HEK293 (cell line): ENCODE results near the gene RBBP8.

ENCODE experiments used
- CTCF ChIA-PET: fragments of 350-600 bp; formaldehyde crosslinking; extraction: SDS; loops from one replicate; lab custom pipeline; 2021; ENCODE audit warnings: antibody characterized with exemption; lab: Yijun Ruan, JAX
- POLR2A ChIA-PET: fragments of 300-600 bp; formaldehyde crosslinking; extraction: SDS; loops from one replicate; lab custom pipeline; 2020; ENCODE audit warnings: antibody characterized with exemption, inconsistent platforms; lab: Yijun Ruan, JAX
- H3K27ac ChIP-seq: fragments of 200-500 bp; sonication (Bioruptor generic); 2 replicates; pipeline ENCODE4 v1.5.1; 2014; ENCODE audit warnings: low read depth, low read length, control low read depth, inconsistent platforms; ENCODE audit errors: extremely low read depth
- H3K36me3 ChIP-seq, 2 experiments: fragments of 200-500 bp in 1 of 2; sonication (Bioruptor generic) in 1 of 2; 1 replicate in 1 of 2; 2 replicates in 1 of 2; pipeline ENCODE4 v1.5.1; 2014 to 2017; ENCODE audit warnings: inconsistent platforms in 2 of 2, low read length in 2 of 2; ENCODE audit not compliant: control insufficient read depth in 2 of 2, insufficient read depth in 1 of 2
- H3K4me1 ChIP-seq: fragments of 200-500 bp; sonication (Bioruptor generic); 2 replicates; pipeline ENCODE4 v1.5.1; 2014; ENCODE audit warnings: mild to moderate bottlenecking, low read length, inconsistent platforms; ENCODE audit not compliant: control insufficient read depth, insufficient read depth
- H3K4me3 ChIP-seq: 2 replicates; pipeline ENCODE4 v1.5.1; 2011; ENCODE audit warnings: low read depth, mild to moderate bottlenecking, control low read depth, low read length, moderate library complexity
- H3K9me3 ChIP-seq: fragments of 200-500 bp; sonication (Bioruptor generic); 2 replicates; pipeline ENCODE4 v1.5.1; 2014; ENCODE audit warnings: low read depth, low read length, inconsistent platforms; ENCODE audit not compliant: control insufficient read depth, insufficient read depth
- HOXA7 ChIP-seq: sonication (generic); formaldehyde crosslinking; IDR thresholded peaks from 2 replicates; pipeline ENCODE4 v1.8.1; 2022; ENCODE audit warnings: missing genetic modification reagents, borderline replicate concordance
- PRDM4 ChIP-seq: fragments of 450-650 bp; formaldehyde crosslinking; IDR thresholded peaks from 2 replicates; pipeline ENCODE4 v1.5.1; 2017; ENCODE audit warnings: missing biosample characterization, missing genetic modification characterization
- TCF7L2 ChIP-seq: IDR thresholded peaks from 2 replicates; pipeline ENCODE4 v1.6.1; 2011; ENCODE audit warnings: low read depth, mild to moderate bottlenecking, inconsistent platforms, low read length, moderate library complexity, borderline replicate concordance
- YY2 ChIP-seq: fragments of 450-650 bp; formaldehyde crosslinking; IDR thresholded peaks from 2 replicates; pipeline ENCODE4 v1.5.1; 2016; ENCODE audit warnings: missing biosample characterization, missing genetic modification characterization
- ZFP37 ChIP-seq: fragments of 450-650 bp; formaldehyde crosslinking; IDR thresholded peaks from 2 replicates; pipeline ENCODE4 v1.5.1; 2016; ENCODE audit warnings: missing biosample characterization, missing genetic modification characterization
- ZNF114 ChIP-seq: fragments of 450-650 bp; formaldehyde crosslinking; IDR thresholded peaks from 2 replicates; pipeline ENCODE4 v1.5.0; 2017; ENCODE audit warnings: missing biosample characterization, missing genetic modification characterization
- ZNF132 ChIP-seq: fragments of 450-650 bp; formaldehyde crosslinking; IDR thresholded peaks from 2 replicates; pipeline ENCODE4 v1.5.1; 2017; ENCODE audit warnings: missing biosample characterization, missing genetic modification characterization, borderline replicate concordance
- ZNF138 ChIP-seq: fragments of 450-650 bp; formaldehyde crosslinking; IDR thresholded peaks from 2 replicates; pipeline ENCODE4 v1.5.1; 2016; ENCODE audit warnings: missing biosample characterization, missing genetic modification characterization, borderline replicate concordance
- ZNF169 ChIP-seq: fragments of 450-650 bp; formaldehyde crosslinking; IDR thresholded peaks from 2 replicates; pipeline ENCODE4 v1.5.1; 2016; ENCODE audit warnings: missing biosample characterization, missing genetic modification characterization
- ZNF184 ChIP-seq: fragments of 450-650 bp; IDR thresholded peaks from 2 replicates; pipeline ENCODE4 v1.5.1; 2018; ENCODE audit warnings: missing biosample characterization, mild to moderate bottlenecking, missing genetic modification characterization
- ZNF223 ChIP-seq: fragments of 450-650 bp; formaldehyde crosslinking; IDR thresholded peaks from 2 replicates; pipeline ENCODE4 v1.5.1; 2016; ENCODE audit warnings: missing biosample characterization, missing genetic modification characterization
- ZNF24 ChIP-seq: fragments of 450-650 bp; formaldehyde crosslinking; IDR thresholded peaks from 2 replicates; pipeline ENCODE4 v1.5.1; 2016; ENCODE audit warnings: missing biosample characterization, missing genetic modification characterization
- ZNF274 ChIP-seq, 2 experiments: fragments of 200-500 bp in 1 of 2; fragments of 450-650 bp in 1 of 2; sonication (Bioruptor generic) in 1 of 2; formaldehyde crosslinking in 1 of 2; IDR thresholded peaks; 2 replicates each; pipeline versions ENCODE4 v1.5.1 to v1.6.1; 2014 to 2016; ENCODE audit warnings: borderline replicate concordance in 1 of 2, inconsistent platforms in 1 of 2, low read length in 1 of 2, missing biosample characterization in 1 of 2, missing genetic modification characterization in 1 of 2
- ZNF391 ChIP-seq: fragments of 450-650 bp; formaldehyde crosslinking; IDR thresholded peaks from 2 replicates; pipeline ENCODE4 v1.5.1; 2016; ENCODE audit warnings: low read depth, missing biosample characterization, missing genetic modification characterization, borderline replicate concordance
- ZNF426 ChIP-seq: fragments of 450-650 bp; formaldehyde crosslinking; IDR thresholded peaks from 2 replicates; pipeline ENCODE4 v1.5.1; 2017; ENCODE audit warnings: missing biosample characterization, missing genetic modification characterization, mild to moderate bottlenecking, inconsistent platforms, moderate library complexity
- ZNF571 ChIP-seq: fragments of 450-650 bp; formaldehyde crosslinking; IDR thresholded peaks from 2 replicates; pipeline ENCODE4 v1.5.0; 2017; ENCODE audit warnings: missing biosample characterization, missing genetic modification characterization
- TF ChIP-seq, protein P1 (sequence below): fragments of 450-650 bp; formaldehyde crosslinking; IDR thresholded peaks from 2 replicates; pipeline ENCODE4 v1.5.1; 2017; ENCODE audit warnings: missing biosample characterization, missing genetic modification characterization
- TF ChIP-seq, protein P2 (sequence below): fragments of 450-650 bp; formaldehyde crosslinking; IDR thresholded peaks from 2 replicates; pipeline ENCODE4 v1.5.1; 2016; ENCODE audit warnings: missing biosample characterization, missing genetic modification characterization
- TF ChIP-seq, protein P3 (sequence below): fragments of 450-650 bp; formaldehyde crosslinking; IDR thresholded peaks from 2 replicates; pipeline ENCODE4 v1.5.1; 2016; ENCODE audit warnings: missing biosample characterization, missing genetic modification characterization
- TF ChIP-seq, protein P4 (sequence below): fragments of 450-650 bp; formaldehyde crosslinking; IDR thresholded peaks from 2 replicates; pipeline ENCODE4 v1.5.1; 2016; ENCODE audit warnings: missing biosample characterization, missing genetic modification characterization

RBBP8 gene

DNA sequence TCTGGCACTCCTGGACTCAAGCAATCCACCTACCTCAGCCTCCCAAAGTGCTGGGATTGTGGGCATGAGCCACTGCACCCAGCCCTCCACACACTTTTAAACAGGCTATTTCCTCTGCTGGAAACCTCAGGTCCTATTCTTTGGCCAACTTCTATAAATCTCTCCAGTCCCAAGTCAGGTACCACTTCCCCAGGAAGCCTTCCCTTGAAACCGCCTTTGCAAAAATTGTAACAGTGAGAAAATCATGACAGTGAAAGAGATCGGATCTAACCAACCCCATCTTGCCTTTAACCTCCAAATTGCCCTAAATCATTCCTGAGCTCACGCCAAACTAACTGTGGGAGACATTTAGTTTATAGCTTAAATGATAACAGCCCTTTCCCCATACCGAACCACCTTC is 134.9 kb downstream of the RBBP8 start:
- no peaks in the 10 kb centered on the region for H3K9me3 ChIP-seq
- no peak for TF ChIP-seq ZNF571 (tag by site-specific recombination)
- TF ChIP-seq PRDM4 (tag by site-specific recombination): peak; percentile 73
- H3K4me1 ChIP-seq: no peaks in the 10 kb centered on the region
- H3K27ac ChIP-seq: no peak overlapping the region
- POLR2A ChIA-PET: no interaction called here
- CTCF ChIA-PET: no interaction called here
- H3K36me3 ChIP-seq: no peaks in the 10 kb centered on the region
- no peak overlapping the region for H3K4me3 ChIP-seq

GRCh38 chr18:23068570-23069310 is 135.6 kb downstream of the RBBP8 start:
- TF ChIP-seq, protein P1, sequence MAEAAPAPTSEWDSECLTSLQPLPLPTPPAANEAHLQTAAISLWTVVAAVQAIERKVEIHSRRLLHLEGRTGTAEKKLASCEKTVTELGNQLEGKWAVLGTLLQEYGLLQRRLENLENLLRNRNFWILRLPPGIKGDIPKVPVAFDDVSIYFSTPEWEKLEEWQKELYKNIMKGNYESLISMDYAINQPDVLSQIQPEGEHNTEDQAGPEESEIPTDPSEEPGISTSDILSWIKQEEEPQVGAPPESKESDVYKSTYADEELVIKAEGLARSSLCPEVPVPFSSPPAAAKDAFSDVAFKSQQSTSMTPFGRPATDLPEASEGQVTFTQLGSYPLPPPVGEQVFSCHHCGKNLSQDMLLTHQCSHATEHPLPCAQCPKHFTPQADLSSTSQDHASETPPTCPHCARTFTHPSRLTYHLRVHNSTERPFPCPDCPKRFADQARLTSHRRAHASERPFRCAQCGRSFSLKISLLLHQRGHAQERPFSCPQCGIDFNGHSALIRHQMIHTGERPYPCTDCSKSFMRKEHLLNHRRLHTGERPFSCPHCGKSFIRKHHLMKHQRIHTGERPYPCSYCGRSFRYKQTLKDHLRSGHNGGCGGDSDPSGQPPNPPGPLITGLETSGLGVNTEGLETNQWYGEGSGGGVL: 0 out of 2 replicates have a peak, but pooled peaks have one; percentile 14
- TF ChIP-seq ZNF391 (tag by site-specific recombination): no peak
- ChIA-PET CTCF (interaction anchor here (1.7 kb wide), 1 partner anchor 15 kb away, joined by 3 read pairs; no protein-coding TSS in a partner anchor), POLR2A (no interaction called here)
- H3K9me3 ChIP-seq: no peaks in the 10 kb centered on the region
- no peak overlapping the region for H3K4me3 ChIP-seq
- no peaks in the 10 kb centered on the region for H3K36me3 ChIP-seq
- H3K4me1 ChIP-seq: no peaks in the 10 kb centered on the region
- H3K27ac ChIP-seq: no peak overlapping the region

GRCh38 chr18:23069481-23069880 is 136.4 kb downstream of the RBBP8 start:
- POLR2A ChIA-PET: no interaction called here
- Histone ChIP-seq H3K4me1 (no peaks in the 10 kb centered on the region), H3K9me3 (no peaks in the 10 kb centered on the region), H3K27ac (no peak overlapping the region), H3K4me3 (no peak overlapping the region), H3K36me3 (no peaks in the 10 kb centered on the region)
- CTCF ChIA-PET: interaction anchor here (1.7 kb wide), 1 partner anchor 15 kb away, joined by 3 read pairs; no protein-coding TSS in a partner anchor
- TF ChIP-seq HOXA7 (CRISPR knock-in tag) (no peak), ZNF426 (tag by site-specific recombination) (no peak), ZNF169 (no peak), ZFP37 (tag by site-specific recombination) (no peak), ZNF138 (tag by site-specific recombination) (no peak), YY2 (no peak), TCF7L2 (no peak), ZNF24 (tag by site-specific recombination) (no peak), ZNF132 (tag by site-specific recombination) (no peak), ZNF184 (tag by site-specific recombination) (no peak), ZNF223 (tag by site-specific recombination) (no peak), ZNF274 (IDR thresholded peaks at IDR 0.05; ENCODE audit: low read length) (no peak), ZNF274 (tag by site-specific recombination; IDR thresholded peaks at IDR 0.05; ENCODE audit: borderline replicate concordance) (no peak), ZNF114 (tag by site-specific recombination) (no peak)
- TF ChIP-seq, protein P2, sequence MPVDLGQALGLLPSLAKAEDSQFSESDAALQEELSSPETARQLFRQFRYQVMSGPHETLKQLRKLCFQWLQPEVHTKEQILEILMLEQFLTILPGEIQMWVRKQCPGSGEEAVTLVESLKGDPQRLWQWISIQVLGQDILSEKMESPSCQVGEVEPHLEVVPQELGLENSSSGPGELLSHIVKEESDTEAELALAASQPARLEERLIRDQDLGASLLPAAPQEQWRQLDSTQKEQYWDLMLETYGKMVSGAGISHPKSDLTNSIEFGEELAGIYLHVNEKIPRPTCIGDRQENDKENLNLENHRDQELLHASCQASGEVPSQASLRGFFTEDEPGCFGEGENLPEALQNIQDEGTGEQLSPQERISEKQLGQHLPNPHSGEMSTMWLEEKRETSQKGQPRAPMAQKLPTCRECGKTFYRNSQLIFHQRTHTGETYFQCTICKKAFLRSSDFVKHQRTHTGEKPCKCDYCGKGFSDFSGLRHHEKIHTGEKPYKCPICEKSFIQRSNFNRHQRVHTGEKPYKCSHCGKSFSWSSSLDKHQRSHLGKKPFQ (tag by site-specific recombination): no peak
- TF ChIP-seq, protein P3, sequence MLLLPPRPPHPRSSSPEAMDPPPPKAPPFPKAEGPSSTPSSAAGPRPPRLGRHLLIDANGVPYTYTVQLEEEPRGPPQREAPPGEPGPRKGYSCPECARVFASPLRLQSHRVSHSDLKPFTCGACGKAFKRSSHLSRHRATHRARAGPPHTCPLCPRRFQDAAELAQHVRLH: no peak
- TF ChIP-seq, protein P4, sequence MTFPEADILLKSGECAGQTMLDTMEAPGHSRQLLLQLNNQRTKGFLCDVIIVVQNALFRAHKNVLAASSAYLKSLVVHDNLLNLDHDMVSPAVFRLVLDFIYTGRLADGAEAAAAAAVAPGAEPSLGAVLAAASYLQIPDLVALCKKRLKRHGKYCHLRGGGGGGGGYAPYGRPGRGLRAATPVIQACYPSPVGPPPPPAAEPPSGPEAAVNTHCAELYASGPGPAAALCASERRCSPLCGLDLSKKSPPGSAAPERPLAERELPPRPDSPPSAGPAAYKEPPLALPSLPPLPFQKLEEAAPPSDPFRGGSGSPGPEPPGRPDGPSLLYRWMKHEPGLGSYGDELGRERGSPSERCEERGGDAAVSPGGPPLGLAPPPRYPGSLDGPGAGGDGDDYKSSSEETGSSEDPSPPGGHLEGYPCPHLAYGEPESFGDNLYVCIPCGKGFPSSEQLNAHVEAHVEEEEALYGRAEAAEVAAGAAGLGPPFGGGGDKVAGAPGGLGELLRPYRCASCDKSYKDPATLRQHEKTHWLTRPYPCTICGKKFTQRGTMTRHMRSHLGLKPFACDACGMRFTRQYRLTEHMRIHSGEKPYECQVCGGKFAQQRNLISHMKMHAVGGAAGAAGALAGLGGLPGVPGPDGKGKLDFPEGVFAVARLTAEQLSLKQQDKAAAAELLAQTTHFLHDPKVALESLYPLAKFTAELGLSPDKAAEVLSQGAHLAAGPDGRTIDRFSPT (tag by site-specific recombination): no peak
